K562 (cell line): ENCODE data around the gene USP1. TPM values are rescaled to one million over a fixed set of nuclear protein-coding genes. Genes with fewer than 3 reads are reported as not detected.
A peak's percentile ranks its signal among the peaks of the same experiment; 100 is the strongest.

Source experiments
- ATAC-seq: fragments of 200-7000 bp; cut with Tn5 transposase; 3 replicates; pipeline ENCODE4 v1.9.1; 2020; ENCODE audit warnings: moderate library complexity
- BruUV-seq: library from RNA; stranded (reverse); fragments of 400-500 nt; replicated peaks from 2 replicates; lab custom pipeline; 2021; lab: Mats Ljungman, UMichigan
- CTCF ChIA-PET: fragments of 300-600 bp; formaldehyde crosslinking; extraction: SDS; loops from one replicate; lab custom pipeline; 2021; ENCODE audit warnings: low intra/inter-chr PET ratio; lab: Yijun Ruan, JAX
- POLR2A ChIA-PET: fragments of 300-600, 350-650 bp; sonication (Branson Sonifier 250); formaldehyde crosslinking; extraction: SDS; loops from one replicate; lab custom pipeline; 2021; ENCODE audit warnings: antibody characterized with exemption, inconsistent platforms; lab: Yijun Ruan, JAX
- DNase-seq, 4 experiments: peaks; one replicate each; pipeline versions ENCODE4 v3.0.0 to v3.0.0-alpha.2; 2011 to 2018; ENCODE audit warnings: low spot score in 3 of 4, mixed read lengths in 3 of 4; ENCODE audit errors: extremely low read depth in 1 of 4
- FAIRE-seq: peaks from 2 replicates; lab custom pipeline; 2011; peaks lifted over from hg19 to GRCh38; lab: Jason Lieb, UNC
- H2AFZ ChIP-seq: 2 replicates; pipeline ENCODE4 v1.6.0; 2011; ENCODE audit warnings: low read depth, low read length, control low read depth, inconsistent platforms
- H3K27ac ChIP-seq: fragments of 200-600 bp; 3 replicates; pipeline ENCODE4 v1.8.0; 2011; ENCODE audit warnings: low read depth, mild to moderate bottlenecking, control low read depth, inconsistent platforms, low read length, moderate library complexity, mixed read lengths; ENCODE audit errors: extremely low read depth
- H3K27me3 ChIP-seq, 2 experiments: fragments of 300-600 bp in 1 of 2; 2 replicates in 1 of 2; 3 replicates in 1 of 2; pipeline versions ENCODE4 v1.6.0 to v1.8.0; 2011; ENCODE audit warnings: inconsistent platforms in 2 of 2, low read length in 2 of 2, mild to moderate bottlenecking in 1 of 2, mixed read lengths in 1 of 2, moderate library complexity in 1 of 2; ENCODE audit not compliant: control insufficient read depth in 2 of 2, insufficient read depth in 2 of 2
- H3K36me3 ChIP-seq: fragments of 300-600 bp; 3 replicates; pipeline ENCODE4 v1.8.0; 2011; ENCODE audit warnings: mild to moderate bottlenecking, low read length, inconsistent platforms; ENCODE audit not compliant: control insufficient read depth, insufficient read depth
- H3K4me1 ChIP-seq, 2 experiments: fragments of 200-600 bp in 1 of 2; replicated peaks in 1 of 2; 2 replicates in 1 of 2; 3 replicates in 1 of 2; pipeline versions ENCODE4 v1.5.1 to v1.8.0; 2011; ENCODE audit warnings: inconsistent platforms in 2 of 2, low read length in 2 of 2, mild to moderate bottlenecking in 1 of 2, mixed read lengths in 1 of 2, moderate library complexity in 1 of 2; ENCODE audit not compliant: control insufficient read depth in 2 of 2, insufficient read depth in 2 of 2
- H3K4me2 ChIP-seq: 2 replicates; pipeline ENCODE4 v1.6.1; 2011; ENCODE audit warnings: low read length, control low read depth, inconsistent platforms, mixed read lengths; ENCODE audit not compliant: insufficient read depth
- H3K4me3 ChIP-seq: fragments of 200-600 bp; sonication (generic), shearing (Covaris generic); 2 replicates; pipeline ENCODE4 v1.5.1; 2016; ENCODE audit warnings: control low read depth, inconsistent platforms
- H3K79me2 ChIP-seq: fragments of 200-600 bp; 3 replicates; pipeline ENCODE4 v1.8.0; 2011; ENCODE audit warnings: low read length, inconsistent platforms; ENCODE audit not compliant: control insufficient read depth, insufficient read depth
- H3K9ac ChIP-seq, 2 experiments: 2 replicates each; pipeline versions ENCODE4 v1.6.0 to v1.6.1; 2011; ENCODE audit warnings: low read depth in 2 of 2, low read length in 2 of 2, control low read depth in 1 of 2, inconsistent platforms in 1 of 2, mild to moderate bottlenecking in 1 of 2, mixed read lengths in 1 of 2; ENCODE audit not compliant: insufficient read depth in 1 of 2
- H3K9me1 ChIP-seq: one replicate; pipeline ENCODE4 v1.6.0; 2011; ENCODE audit warnings: inconsistent platforms, mild to moderate bottlenecking, low read length, moderate library complexity; ENCODE audit not compliant: control insufficient read depth, insufficient read depth
- H3K9me3 ChIP-seq: replicated peaks from 2 replicates; pipeline ENCODE4 v1.5.1; 2011; ENCODE audit warnings: low read depth, low read length, inconsistent platforms; ENCODE audit not compliant: control insufficient read depth, insufficient read depth
- H4K20me1 ChIP-seq: replicated peaks from 2 replicates; pipeline ENCODE4 v1.6.1; 2011; ENCODE audit warnings: low read length, inconsistent platforms, mixed read lengths; ENCODE audit not compliant: control insufficient read depth, insufficient read depth
- CHD1 ChIP-seq: fragments of 200-600 bp; sonication (generic); IDR thresholded peaks from one replicate; pipeline ENCODE4 v1.6.1; 2012; ENCODE audit warnings: mild to moderate bottlenecking, moderate library complexity, low read length, inconsistent platforms
- HDAC8 ChIP-seq: fragments of 450-650 bp; IDR thresholded peaks from 2 replicates; pipeline ENCODE4 v1.6.1; 2016; ENCODE audit warnings: mild to moderate bottlenecking, missing genetic modification characterization, moderate library complexity, missing compliant biosample characterization
- MEIS2 ChIP-seq: fragments of 450-650 bp; IDR thresholded peaks from 2 replicates; pipeline ENCODE4 v1.6.1; 2014; ENCODE audit warnings: mild to moderate bottlenecking; ENCODE audit not compliant: partially characterized antibody
- PBX2 ChIP-seq, 2 experiments: IDR thresholded peaks in 1 of 2; conservative IDR thresholded peaks in 1 of 2; 2 replicates each; pipeline ENCODE4 v1.6.1; 2016; ENCODE audit warnings: low read depth in 2 of 2, mild to moderate bottlenecking in 1 of 2, missing compliant biosample characterization in 1 of 2, missing genetic modification characterization in 1 of 2, moderate library complexity in 1 of 2
- POLR2AphosphoS2 ChIP-seq: IDR thresholded peaks from 2 replicates; pipeline ENCODE4 v1.6.1; 2012; ENCODE audit warnings: low read length, improper control_type of control experiment
- ZBTB34 ChIP-seq: fragments of 250-450 bp; sonication (Bioruptor Pico); IDR thresholded peaks from 2 replicates; pipeline ENCODE4 v1.8.0; 2021; ENCODE audit warnings: mild to moderate bottlenecking, moderate library complexity
- ZKSCAN1 ChIP-seq: fragments of 150-350 bp; IDR thresholded peaks from 2 replicates; pipeline ENCODE4 v1.6.1; 2016; ENCODE audit warnings: low read depth, low read length
- WGBS: fragments of 100-300 bp; shearing (Covaris generic); methylation state at CpG from one replicate; pipeline ENCODE4 v1.1.6; 2016; ENCODE audit warnings: low coverage, mixed read lengths; ENCODE audit not compliant: insufficient coverage; ENCODE audit errors: missing lambda C conversion rate; 5-methylcytosine and 5-hydroxymethylcytosine counted together
- in situ Hi-C: fragments of 300-500 bp; cut with MboI; formaldehyde crosslinking; loops from 4 replicates; pipeline ENCODE4 v1.15.0; 2018; ENCODE audit warnings: inconsistent platforms, mixed read lengths
- intact Hi-C: fragments of 100-400 bp; cut with micrococcal nuclease; formaldehyde crosslinking; loops from 2 replicates; pipeline ENCODE4 v1.14.2; 2022
- polyA plus RNA-seq, 8 experiments: library from polyadenylated mRNA; depleted of rRNA in 4 of 8; stranded (reverse) in 5 of 8; unstranded in 3 of 8; fragments of >200 nt; fragmentation: Nextera tagmentation in 2 of 8; fragmentation: Illumina TruSeq in 1 of 8; extraction: Ambion mirVana in 2 of 8; extraction: Trizol in 1 of 8; gene quantifications; 2 replicates each; pipeline versions ENCODE4 v1.2.1 to v1.2.3, GENCODE V29; 2011 to 2014; ENCODE audit warnings: inconsistent platforms in 1 of 8, missing spikeins in 1 of 8
- total RNA-seq, 7 experiments: library from RNA; depleted of rRNA in 6 of 7; stranded (reverse); fragments of >200 nt in 6 of 7; fragmentation: Illumina TruSeq in 2 of 7; extraction: Trizol in 2 of 7; gene quantifications; 2 replicates each; pipeline versions ENCODE4 v1.2.1 to v1.2.3, GENCODE V29; 2011 to 2021; ENCODE audit warnings: low replicate concordance in 1 of 7
- TF ChIP-seq, protein P1 (sequence below): fragments of 250-450 bp; sonication (Bioruptor Pico); IDR thresholded peaks from 2 replicates; pipeline ENCODE4 v1.8.0; 2022; ENCODE audit warnings: inconsistent platforms, mild to moderate bottlenecking, moderate library complexity, borderline replicate concordance
- TF ChIP-seq, protein P2 (sequence below): sonication (generic); IDR thresholded peaks from 2 replicates; pipeline ENCODE4 v1.6.1; 2016

Gene USP1
- total and polyA plus RNA-seq, 9 of the 15 experiments (the other 6 are each of a cell fraction or from before 2014, with no cell fraction given): 27.3 to 87.9 (median 51.7) TPM

- peak overlapping the region in 1 of 2 experiments; percentile 97; a peak in 2 of 4 replicates for H3K9ac ChIP-seq
- CTCF ChIA-PET: interaction anchor here (0.7 kb wide), 1 partner anchor 275 kb away, joined by 3 read pairs; no protein-coding TSS in a partner anchor
Measured at GRCh38 chr1:62439652-62440371, 3.0 kb downstream of the USP1 start.

More at GRCh38 chr1:62439652-62440371, 3.0 kb downstream of the USP1 start:
- in situ Hi-C loops: no loop called here
- no TSS peak for BruUV-seq
- Histone ChIP-seq H3K9me1 (no peaks in the 10 kb centered on the region), H4K20me1 (peaks cover 6% of the 10 kb centered on the region; the same call in 1 of the 2 replicates), H3K36me3 (peaks cover 48% of the 10 kb centered on the region), H2AFZ (no peak overlapping the region), H3K4me1 (peaks cover 2 to 13% of the 10 kb centered on the region in 2 experiments; a peak in 4 of 5 replicates), H3K27me3 (no peaks in the 10 kb centered on the region), H3K27ac (peak overlapping the region; percentile 41; the same call in 2 of the 3 replicates), H3K79me2 (peaks cover 85% of the 10 kb centered on the region), H3K9me3 (no peaks in the 10 kb centered on the region), H3K4me3 (peak overlapping the region; percentile 89), H3K4me2 (peak overlapping the region; percentile 92)
- POLR2A ChIA-PET: interaction anchor here (1.0 to 1.8 kb wide), 3 partner anchors 9 to 42 kb away, joined by 3 to 7 read pairs (median 3); no protein-coding TSS in a partner anchor
- intact Hi-C loops: loop anchor here (5.0 kb wide), 1 partner anchor 1388 kb away; no protein-coding TSS in a partner anchor
- WGBS: 11% methylated on average over 4 of the region's 4 CpGs
- TF ChIP-seq MEIS2 (peak; percentile 12), ZKSCAN1 (no peak), CHD1 (no peak), PBX2 (CRISPR knock-in tag; IDR thresholded peaks at IDR 0.05; ENCODE audit: low read depth) (no peak), PBX2 (tag; conservative IDR thresholded peaks at IDR 0.05; ENCODE audit: low read depth) (0 out of 2 replicates have a peak, but pooled peaks have one; percentile 29), POLR2AphosphoS2 (no peak), HDAC8 (tag) (no peak), ZBTB34 (no peak)
- TF ChIP-seq, protein P1, sequence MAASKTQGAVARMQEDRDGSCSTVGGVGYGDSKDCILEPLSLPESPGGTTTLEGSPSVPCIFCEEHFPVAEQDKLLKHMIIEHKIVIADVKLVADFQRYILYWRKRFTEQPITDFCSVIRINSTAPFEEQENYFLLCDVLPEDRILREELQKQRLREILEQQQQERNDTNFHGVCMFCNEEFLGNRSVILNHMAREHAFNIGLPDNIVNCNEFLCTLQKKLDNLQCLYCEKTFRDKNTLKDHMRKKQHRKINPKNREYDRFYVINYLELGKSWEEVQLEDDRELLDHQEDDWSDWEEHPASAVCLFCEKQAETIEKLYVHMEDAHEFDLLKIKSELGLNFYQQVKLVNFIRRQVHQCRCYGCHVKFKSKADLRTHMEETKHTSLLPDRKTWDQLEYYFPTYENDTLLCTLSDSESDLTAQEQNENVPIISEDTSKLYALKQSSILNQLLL (CRISPR knock-in tag): no peak
- TF ChIP-seq, protein P2, sequence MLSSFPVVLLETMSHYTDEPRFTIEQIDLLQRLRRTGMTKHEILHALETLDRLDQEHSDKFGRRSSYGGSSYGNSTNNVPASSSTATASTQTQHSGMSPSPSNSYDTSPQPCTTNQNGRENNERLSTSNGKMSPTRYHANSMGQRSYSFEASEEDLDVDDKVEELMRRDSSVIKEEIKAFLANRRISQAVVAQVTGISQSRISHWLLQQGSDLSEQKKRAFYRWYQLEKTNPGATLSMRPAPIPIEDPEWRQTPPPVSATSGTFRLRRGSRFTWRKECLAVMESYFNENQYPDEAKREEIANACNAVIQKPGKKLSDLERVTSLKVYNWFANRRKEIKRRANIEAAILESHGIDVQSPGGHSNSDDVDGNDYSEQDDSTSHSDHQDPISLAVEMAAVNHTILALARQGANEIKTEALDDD: peak; percentile 59; the same call in 1 of the 2 replicates
- DNase-seq (peak in 1 of 4 experiments; percentile 27), FAIRE-seq (no peak), ATAC-seq (no peak)
